PC-3 (cell line): Measurements from ENCODE around the gene RARRES2. TPM values are rescaled to one million over a fixed set of nuclear protein-coding genes. Genes with fewer than 3 reads are reported as not detected.

Experiments
- ATAC-seq: fragments of 200-7000 bp; cut with Tn5 transposase; 2 replicates; pipeline ENCODE4 v1.9.1; 2020; ENCODE audit warnings: mild to moderate bottlenecking, moderate library complexity
- BruUV-seq: library from RNA; stranded (reverse); fragments of 400-500 nt; replicated peaks from 2 replicates; lab custom pipeline; 2021; lab: Mats Ljungman, UMichigan
- CTCF ChIA-PET: fragments of 300-600 bp; sonication (Branson Sonifier 250); formaldehyde crosslinking; loops from one replicate; lab custom pipeline; 2022; ENCODE audit warnings: antibody characterized with exemption; lab: Charles Lee
- POLR2A ChIA-PET: fragments of 300-600 bp; sonication (Branson Sonifier 250); formaldehyde crosslinking; loops from one replicate; lab custom pipeline; 2022; ENCODE audit warnings: antibody characterized with exemption; ENCODE audit not compliant: unreplicated experiment; lab: Charles Lee
- DNase-seq: peaks from one replicate; pipeline ENCODE4 v3.0.0-alpha.2; 2015
- H2AFZ ChIP-seq: fragments of 300-600 bp; sonication (generic); 2 replicates; pipeline ENCODE4 v1.6.0; 2016; ENCODE audit warnings: antibody characterized with exemption, low read length
- H3F3A ChIP-seq: fragments of 300-600 bp; sonication (generic); one replicate; pipeline ENCODE4 v1.6.0; 2017; ENCODE audit warnings: antibody characterized with exemption, low read length, control low read depth, mild to moderate bottlenecking; ENCODE audit not compliant: unreplicated experiment
- H3K27ac ChIP-seq: fragments of 300-600 bp; sonication (generic); 2 replicates; pipeline ENCODE4 v1.5.1; 2016; ENCODE audit warnings: mild to moderate bottlenecking, low read length
- H3K27me3 ChIP-seq: fragments of 300-600 bp; sonication (generic); 2 replicates; pipeline ENCODE4 v1.6.1; 2016; ENCODE audit warnings: low read length, mixed read lengths
- H3K36me3 ChIP-seq: fragments of 300-600 bp; sonication (generic); 2 replicates; pipeline ENCODE4 v1.6.1; 2016; ENCODE audit warnings: low read depth, mixed run types, low read length, mixed read lengths
- H3K4me1 ChIP-seq: fragments of 300-600 bp; sonication (generic); 2 replicates; pipeline ENCODE4 v1.5.1; 2016; ENCODE audit warnings: low read length; ENCODE audit not compliant: insufficient read depth
- H3K4me2 ChIP-seq: fragments of 300-600 bp; sonication (generic); 2 replicates; pipeline ENCODE4 v1.6.0; 2016; ENCODE audit warnings: low read length
- H3K4me3 ChIP-seq: fragments of 300-600 bp; sonication (generic); 2 replicates; pipeline ENCODE4 v1.5.1; 2016; ENCODE audit warnings: mild to moderate bottlenecking, low read length, mixed read lengths
- H3K79me2 ChIP-seq: fragments of 300-600 bp; sonication (generic); 2 replicates; pipeline ENCODE4 v1.6.1; 2017; ENCODE audit warnings: low read length, mixed read lengths
- H3K9ac ChIP-seq: fragments of 300-600 bp; sonication (generic); 2 replicates; pipeline ENCODE4 v1.6.0; 2016; ENCODE audit warnings: mild to moderate bottlenecking, low read length
- H3K9me2 ChIP-seq: fragments of 300-600 bp; sonication (generic); replicated peaks from 2 replicates; pipeline ENCODE4 v1.6.1; 2016; ENCODE audit warnings: mixed run types, low read length, mixed read lengths
- H3K9me3 ChIP-seq: fragments of 300-600 bp; sonication (generic); 2 replicates; pipeline ENCODE4 v1.6.1; 2016; ENCODE audit warnings: low read length, mixed read lengths
- H4K20me1 ChIP-seq: fragments of 300-600 bp; sonication (generic); 2 replicates; pipeline ENCODE4 v1.6.1; 2016; ENCODE audit warnings: low read length, mixed read lengths
- EZH2 ChIP-seq: fragments of 300-600 bp; sonication (generic); IDR thresholded peaks from one replicate; pipeline ENCODE4 v1.6.1; 2017; ENCODE audit warnings: antibody characterized with exemption, mild to moderate bottlenecking, low read length; ENCODE audit not compliant: unreplicated experiment
- EZH2phosphoT487 ChIP-seq: fragments of 300-600 bp; sonication (generic); IDR thresholded peaks from 2 replicates; pipeline ENCODE4 v1.6.1; 2018; ENCODE audit warnings: mild to moderate bottlenecking, antibody characterized with exemption, low read length, borderline replicate concordance
- intact Hi-C: fragments of 100-400 bp; cut with micrococcal nuclease; formaldehyde crosslinking; loops from 2 replicates; pipeline ENCODE4 v1.9.0; 2023
- total RNA-seq: library from RNA; depleted of rRNA; stranded (reverse); fragments of >200 nt; gene quantifications from 2 replicates; pipeline ENCODE4 v1.2.3, GENCODE V29; 2014
- TF ChIP-seq, protein P1 (sequence below): fragments of 300-600 bp; sonication (generic); conservative IDR thresholded peaks from 2 replicates; pipeline ENCODE4 v1.5.1; 2017; ENCODE audit warnings: antibody characterized with exemption, low read depth, mild to moderate bottlenecking, low read length

The RARRES2 gene
- total RNA-seq, 1 experiment from 2014 or later: 1.6 TPM

DNA sequence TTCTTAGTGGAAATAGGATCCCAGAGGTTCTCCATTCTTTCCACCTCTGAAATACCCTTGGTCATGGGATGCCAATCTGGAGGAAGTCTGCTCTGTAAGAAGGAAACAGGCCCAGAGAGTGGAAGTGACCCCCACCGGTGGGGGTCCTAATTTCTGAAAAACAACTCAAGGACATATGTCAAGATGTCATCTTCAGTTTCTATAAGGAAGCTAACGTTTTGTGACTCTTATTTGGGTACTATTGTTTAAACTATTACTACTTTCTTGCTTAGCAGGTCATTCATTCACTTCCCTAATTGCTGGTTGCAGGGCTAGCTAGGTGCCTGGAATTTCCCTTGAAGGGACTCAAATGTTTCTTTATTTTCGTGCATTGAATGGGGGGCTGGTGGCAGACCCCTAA lies 35.8 kb upstream of the RARRES2 start:
- Histone ChIP-seq H3K36me3 (no peaks in the 10 kb centered on the region), H3K27me3 (no peaks in the 10 kb centered on the region), H3K9me2 (no peaks in the 10 kb centered on the region), H3K9ac (no peak overlapping the region), H3K9me3 (no peaks in the 10 kb centered on the region), H3K27ac (no peak overlapping the region), H3K4me1 (peaks cover 14% of the 10 kb centered on the region), H4K20me1 (no peaks in the 10 kb centered on the region), H2AFZ (no peak overlapping the region), H3K4me3 (no peak overlapping the region), H3K79me2 (peaks cover 16% of the 10 kb centered on the region; the same call in 1 of the 2 replicates), H3K4me2 (no peak overlapping the region), H3F3A (peaks cover 5% of the 10 kb centered on the region)
- intact Hi-C loops: loop anchor here (5.0 kb wide), 1 partner anchor 55 kb away; the partner anchor contains the start of genes ACTR3C and LRRC61
- TF ChIP-seq, protein P1, sequence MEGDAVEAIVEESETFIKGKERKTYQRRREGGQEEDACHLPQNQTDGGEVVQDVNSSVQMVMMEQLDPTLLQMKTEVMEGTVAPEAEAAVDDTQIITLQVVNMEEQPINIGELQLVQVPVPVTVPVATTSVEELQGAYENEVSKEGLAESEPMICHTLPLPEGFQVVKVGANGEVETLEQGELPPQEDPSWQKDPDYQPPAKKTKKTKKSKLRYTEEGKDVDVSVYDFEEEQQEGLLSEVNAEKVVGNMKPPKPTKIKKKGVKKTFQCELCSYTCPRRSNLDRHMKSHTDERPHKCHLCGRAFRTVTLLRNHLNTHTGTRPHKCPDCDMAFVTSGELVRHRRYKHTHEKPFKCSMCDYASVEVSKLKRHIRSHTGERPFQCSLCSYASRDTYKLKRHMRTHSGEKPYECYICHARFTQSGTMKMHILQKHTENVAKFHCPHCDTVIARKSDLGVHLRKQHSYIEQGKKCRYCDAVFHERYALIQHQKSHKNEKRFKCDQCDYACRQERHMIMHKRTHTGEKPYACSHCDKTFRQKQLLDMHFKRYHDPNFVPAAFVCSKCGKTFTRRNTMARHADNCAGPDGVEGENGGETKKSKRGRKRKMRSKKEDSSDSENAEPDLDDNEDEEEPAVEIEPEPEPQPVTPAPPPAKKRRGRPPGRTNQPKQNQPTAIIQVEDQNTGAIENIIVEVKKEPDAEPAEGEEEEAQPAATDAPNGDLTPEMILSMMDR: no peak
- TF ChIP-seq EZH2phosphoT487: no peak
- no peak for TF ChIP-seq EZH2
- POLR2A ChIA-PET: no interaction called here
- DNase-seq (no peak), ATAC-seq (no peak)
- CTCF ChIA-PET: interaction anchor here (0.6 kb wide), 1 partner anchor 21 kb away, joined by 3 read pairs; no protein-coding TSS in a partner anchor
- BruUV-seq: no TSS peak

DNA sequence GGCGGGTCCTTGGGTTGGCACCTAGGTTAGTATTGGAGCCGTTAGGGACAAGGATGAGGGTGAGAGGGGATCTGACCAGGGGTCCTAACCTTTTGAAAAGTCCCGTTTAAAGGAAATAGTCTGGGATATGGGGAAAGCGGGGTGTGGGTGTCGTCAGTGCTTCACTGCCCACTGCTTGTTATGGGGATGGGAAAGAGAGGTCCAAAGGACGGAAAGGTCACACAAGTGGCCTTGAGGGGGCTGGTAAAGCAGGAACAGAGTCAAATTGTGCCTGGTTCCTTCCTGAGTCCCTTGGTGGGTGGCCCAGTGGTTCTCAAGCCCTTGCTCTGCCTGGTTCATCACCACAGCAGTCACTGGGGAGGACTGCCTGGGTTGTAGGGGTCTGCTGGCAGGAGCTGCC lies 35.1 kb upstream of the RARRES2 start:
- Histone ChIP-seq H3K36me3 (no peaks in the 10 kb centered on the region), H3K4me1 (peaks cover 14% of the 10 kb centered on the region), H3K9me3 (no peaks in the 10 kb centered on the region), H3K27me3 (no peaks in the 10 kb centered on the region), H4K20me1 (no peaks in the 10 kb centered on the region), H3K27ac (no peak overlapping the region), H3K9me2 (no peaks in the 10 kb centered on the region), H3K79me2 (peaks cover 23% of the 10 kb centered on the region), H3K4me2 (no peak overlapping the region), H3K9ac (no peak overlapping the region), H3K4me3 (no peak overlapping the region), H2AFZ (no peak overlapping the region), H3F3A (peaks cover 5% of the 10 kb centered on the region)
- POLR2A ChIA-PET: no interaction called here
- no peak for DNase-seq
- intact Hi-C loops: loop anchor here (5.0 kb wide), 1 partner anchor 54 kb away; the partner anchor contains the start of genes ACTR3C and LRRC61
- no TSS peak for BruUV-seq
- ATAC-seq: no peak
- CTCF ChIA-PET: no interaction called here
- TF ChIP-seq, protein P1: no peak
- no peak for TF ChIP-seq EZH2
- TF ChIP-seq EZH2phosphoT487: no peak
